ENCODE data around the gene PGP.
A peak's percentile ranks its signal among the peaks of the same experiment; 100 is the strongest.

PGP gene

DNA sequence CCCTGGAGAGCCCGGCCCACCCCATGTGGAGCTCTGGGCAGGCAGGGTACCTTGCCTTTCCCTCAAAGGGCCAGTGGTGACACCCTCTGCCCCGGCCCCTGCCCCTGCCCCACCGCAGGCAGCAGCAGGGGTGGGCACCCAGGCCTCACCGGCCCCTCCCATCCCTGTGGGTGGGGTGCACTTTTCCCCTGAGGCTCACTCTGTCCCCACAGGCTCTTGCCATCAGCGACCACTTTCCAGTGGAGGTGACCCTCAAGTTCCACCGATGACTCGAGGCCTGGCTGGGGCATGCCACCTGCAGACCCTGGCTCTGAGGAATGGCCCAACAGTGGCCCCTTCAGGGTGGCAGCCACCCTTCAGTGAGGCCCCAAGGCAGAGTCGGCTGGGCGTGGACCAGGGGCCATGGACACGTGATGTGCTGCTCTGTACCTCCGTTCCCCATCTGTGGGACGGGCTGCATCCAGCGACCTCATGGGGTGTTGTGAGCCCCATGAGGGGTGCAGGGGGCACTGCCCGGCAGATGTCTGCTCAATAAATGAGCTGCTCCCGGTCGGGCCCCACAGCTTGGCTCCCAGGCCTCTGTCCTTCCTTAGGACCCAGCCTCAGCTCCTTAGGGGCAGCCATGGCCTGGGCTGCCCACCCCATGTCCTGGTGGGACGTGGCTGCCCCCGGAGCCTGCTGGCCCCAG, 23.7 kb upstream of the PGP start:
- DNase-seq (ENCODE audit: low read depth) = no peak
- no peak overlapping the region for H3K4me3 ChIP-seq (ENCODE audit: low read depth, low read length)

DNA sequence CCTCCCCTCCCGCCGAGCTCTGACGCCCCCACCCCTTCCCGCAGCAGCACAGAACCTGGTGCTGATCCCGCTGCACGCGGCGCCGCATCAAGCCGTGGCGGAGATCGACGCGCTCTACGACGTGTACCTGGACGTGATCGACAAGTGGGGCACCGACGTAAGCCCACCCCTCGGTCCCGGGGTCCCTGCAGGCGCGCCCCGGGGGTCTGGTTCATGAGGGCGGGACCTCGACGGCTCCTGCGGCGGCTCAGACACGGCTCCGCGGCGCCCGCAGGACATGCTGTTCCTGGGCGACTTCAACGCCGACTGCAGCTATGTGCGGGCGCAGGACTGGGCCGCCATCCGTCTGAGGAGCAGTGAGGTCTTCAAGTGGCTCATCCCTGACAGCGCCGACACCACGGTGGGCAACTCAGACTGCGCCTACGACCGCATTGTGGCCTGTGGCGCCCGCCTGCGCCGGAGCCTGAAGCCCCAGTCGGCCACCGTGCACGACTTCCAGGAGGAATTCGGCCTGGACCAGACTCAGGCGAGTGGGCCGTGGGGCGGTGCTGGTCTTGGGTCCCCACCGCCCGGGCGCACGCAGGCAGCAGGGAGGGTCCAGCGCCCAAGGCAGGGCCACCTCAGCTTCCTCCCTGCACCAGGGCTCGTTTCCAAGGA, 23.0 kb upstream of the PGP start:
- DNase-seq (ENCODE audit: low read depth) = no peak
- H3K4me3 ChIP-seq (ENCODE audit: low read depth, low read length) = no peak overlapping the region

DNA sequence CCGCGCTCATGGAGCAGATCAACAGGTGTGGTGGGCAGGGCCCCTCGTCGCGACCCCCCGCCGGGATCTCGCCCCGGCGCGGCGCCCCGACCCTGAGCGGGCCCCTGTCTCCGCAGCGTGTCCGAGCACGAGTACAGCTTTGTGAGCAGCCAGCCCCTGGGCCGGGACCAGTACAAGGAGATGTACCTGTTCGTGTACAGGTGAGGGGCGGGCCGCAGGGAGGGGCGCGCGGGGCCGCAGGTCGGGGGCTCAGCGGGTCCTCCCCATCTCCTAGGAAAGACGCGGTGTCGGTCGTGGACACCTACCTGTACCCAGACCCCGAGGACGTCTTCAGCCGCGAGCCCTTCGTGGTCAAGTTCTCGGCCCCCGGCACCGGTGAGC, 22.5 kb upstream of the PGP start:
- peak overlapping the region; percentile 41 for H3K4me3 ChIP-seq (ENCODE audit: low read depth, low read length)
- DNase-seq (ENCODE audit: low read depth) = no peak

DNA sequence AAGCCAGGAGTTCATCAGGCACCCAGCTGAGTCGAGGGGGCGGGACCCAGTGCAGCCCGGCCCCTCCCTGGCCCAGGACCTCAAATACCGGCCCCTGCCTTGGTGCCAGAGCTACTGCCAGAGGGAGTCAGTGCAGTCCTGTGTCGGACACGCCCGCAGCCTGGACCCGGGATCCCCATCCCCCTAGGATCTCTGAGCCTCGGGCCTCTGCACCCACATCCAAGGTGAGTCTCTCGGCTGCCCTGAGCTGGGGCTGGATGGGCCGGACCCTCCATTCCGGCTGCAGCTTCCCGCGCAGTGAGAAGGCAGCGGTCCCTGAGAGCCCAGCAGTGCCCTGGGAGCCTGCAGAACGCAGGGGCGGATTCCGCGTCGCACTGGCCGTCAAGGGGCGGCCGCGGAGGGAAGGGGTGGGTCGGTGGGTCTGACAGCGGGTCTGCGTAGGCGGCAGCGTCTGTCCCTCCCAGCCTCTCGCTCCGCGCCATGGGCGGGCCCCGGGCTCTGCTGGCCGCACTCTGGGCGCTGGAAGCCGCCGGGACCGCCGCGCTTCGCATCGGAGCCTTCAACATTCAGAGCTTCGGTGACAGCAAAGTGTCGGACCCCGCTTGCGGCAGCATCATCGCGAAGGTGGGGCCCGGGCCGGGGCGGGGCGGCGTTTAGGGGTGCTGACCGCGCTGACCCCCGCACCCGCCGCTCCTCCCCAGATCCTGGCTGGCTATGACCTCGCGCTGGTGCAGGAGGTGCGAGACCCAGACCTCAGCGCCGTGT, 21.9 kb upstream of the PGP start, which contains the start of gene DNASE1L2:
DNASE1L2 (plus strand) TSS at position 108 of the 765 bp plus-strand sequence; CDS start at position 481, 373 bp downstream.
- no peak for DNase-seq (ENCODE audit: low read depth)
- peak within 1 kb of the TSS; percentile 41 for H3K4me3 ChIP-seq (ENCODE audit: low read depth, low read length)

DNA sequence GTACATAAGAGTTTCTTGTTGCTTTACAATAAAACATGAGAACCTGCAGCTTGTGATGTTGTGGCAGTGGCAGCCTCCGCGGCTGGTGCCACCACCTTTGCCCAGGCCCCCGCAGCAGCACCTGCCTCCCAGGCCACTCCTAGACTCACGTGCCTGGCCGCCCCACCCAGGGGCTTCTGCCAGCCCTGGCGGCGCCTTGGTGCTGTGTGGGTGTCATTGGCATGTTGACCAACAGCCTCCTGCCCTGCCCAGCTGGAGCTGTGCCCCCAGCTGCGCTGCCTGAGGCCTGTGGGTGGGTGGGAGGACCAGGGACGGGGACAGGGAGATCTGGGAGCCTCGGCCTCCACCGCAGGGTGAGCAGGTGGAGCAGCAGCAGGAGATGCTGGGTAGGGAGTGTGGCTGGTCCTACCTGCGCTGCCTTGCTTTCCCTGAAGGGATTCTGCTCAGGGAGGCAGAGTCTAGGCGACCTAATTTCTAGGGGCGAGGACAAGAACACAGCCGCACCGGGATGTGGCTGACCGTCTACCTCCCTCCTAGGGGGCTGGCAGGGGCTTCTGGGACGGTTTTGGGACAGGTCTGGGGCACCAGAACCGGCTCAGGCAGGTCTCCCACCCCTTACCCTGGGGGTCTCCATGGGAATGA, 21.2 kb upstream of the PGP start:
- no peak overlapping the region for H3K4me3 ChIP-seq (ENCODE audit: low read depth, low read length)
- DNase-seq (ENCODE audit: low read depth) = no peak

DNA sequence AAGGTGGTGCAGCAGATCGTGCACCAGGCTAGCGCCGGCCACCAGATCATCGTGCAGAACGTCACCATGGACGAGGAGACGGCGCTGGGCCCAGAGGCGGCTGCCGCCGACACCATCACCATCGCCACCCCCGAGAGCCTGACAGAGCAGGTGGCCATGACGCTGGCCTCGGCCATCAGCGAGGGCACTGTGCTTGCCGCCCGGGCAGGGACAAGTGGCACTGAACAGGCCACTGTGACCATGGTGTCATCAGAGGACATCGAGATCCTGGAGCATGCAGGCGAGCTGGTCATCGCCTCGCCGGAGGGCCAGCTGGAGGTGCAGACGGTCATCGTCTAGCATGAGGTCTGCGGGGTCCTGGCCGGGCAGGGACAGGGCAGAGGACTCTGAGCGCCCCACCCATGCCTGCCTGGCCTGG, 20.6 kb upstream of the PGP start:
- no peak overlapping the region for H3K4me3 ChIP-seq (ENCODE audit: low read depth, low read length)
- DNase-seq (ENCODE audit: low read depth) = no peak

DNA sequence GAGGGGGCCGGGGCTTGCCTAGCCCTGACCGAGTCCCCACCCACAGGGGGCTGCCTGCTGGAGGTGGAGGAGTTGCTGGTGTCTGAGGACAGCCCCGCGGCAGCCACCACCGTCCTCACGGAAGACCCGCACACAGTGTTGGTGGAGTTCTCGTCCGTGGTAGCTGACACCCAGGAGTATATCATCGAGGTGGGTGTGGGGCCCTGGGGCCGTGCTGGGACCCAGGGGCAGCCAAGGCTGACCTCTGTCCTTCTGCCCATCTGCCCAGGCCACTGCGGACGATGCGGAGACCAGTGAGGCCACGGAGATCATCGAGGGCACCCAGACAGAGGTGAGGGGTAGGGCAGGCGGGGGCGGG, 20.2 kb upstream of the PGP start:
- H3K4me3 ChIP-seq (ENCODE audit: low read depth, low read length) = no peak overlapping the region
- DNase-seq (ENCODE audit: low read depth) = no peak

DNA sequence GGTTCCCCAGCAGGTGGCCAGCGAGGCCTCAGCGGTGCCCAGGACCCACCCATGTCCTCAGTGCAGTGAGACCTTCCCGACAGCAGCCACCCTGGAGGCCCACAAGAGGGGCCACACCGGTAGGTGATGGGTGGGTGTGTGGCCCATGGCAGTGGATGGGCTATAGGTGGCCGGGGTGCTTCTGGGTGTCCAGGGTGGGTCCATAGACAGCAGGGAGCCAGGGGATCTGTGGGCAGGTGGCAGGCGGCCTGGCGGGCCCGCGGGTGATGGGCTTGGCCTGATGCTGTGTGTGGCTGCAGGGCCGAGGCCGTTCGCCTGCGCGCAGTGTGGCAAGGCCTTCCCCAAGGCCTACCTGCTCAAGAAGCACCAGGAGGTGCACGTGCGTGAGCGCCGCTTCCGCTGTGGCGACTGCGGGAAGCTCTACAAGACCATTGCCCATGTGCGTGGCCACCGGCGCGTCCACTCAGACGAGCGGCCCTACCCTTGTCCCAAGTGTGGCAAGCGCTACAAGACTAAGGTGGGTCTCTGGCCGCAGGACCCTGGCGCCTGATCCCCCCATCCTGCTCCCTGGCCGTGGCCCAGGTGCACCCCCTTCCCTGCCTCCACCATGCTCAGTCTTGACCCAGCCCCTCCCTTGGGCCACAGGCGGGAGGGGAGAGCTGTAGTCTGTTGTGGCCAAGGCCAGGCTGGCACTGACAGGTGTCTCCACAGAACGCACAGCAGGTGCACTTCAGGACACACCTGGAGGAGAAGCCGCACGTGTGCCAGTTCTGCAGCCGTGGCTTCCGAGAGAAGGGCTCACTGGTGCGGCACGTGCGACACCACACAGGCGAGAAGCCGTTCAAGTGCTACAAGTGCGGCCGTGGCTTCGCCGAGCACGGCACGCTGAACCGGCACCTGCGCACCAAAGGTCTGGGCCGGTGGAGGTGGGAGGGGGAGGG, 19.5 kb upstream of the PGP start:
- H3K4me3 ChIP-seq (ENCODE audit: low read depth, low read length) = no peak overlapping the region
- DNase-seq (ENCODE audit: low read depth) = no peak

DNA sequence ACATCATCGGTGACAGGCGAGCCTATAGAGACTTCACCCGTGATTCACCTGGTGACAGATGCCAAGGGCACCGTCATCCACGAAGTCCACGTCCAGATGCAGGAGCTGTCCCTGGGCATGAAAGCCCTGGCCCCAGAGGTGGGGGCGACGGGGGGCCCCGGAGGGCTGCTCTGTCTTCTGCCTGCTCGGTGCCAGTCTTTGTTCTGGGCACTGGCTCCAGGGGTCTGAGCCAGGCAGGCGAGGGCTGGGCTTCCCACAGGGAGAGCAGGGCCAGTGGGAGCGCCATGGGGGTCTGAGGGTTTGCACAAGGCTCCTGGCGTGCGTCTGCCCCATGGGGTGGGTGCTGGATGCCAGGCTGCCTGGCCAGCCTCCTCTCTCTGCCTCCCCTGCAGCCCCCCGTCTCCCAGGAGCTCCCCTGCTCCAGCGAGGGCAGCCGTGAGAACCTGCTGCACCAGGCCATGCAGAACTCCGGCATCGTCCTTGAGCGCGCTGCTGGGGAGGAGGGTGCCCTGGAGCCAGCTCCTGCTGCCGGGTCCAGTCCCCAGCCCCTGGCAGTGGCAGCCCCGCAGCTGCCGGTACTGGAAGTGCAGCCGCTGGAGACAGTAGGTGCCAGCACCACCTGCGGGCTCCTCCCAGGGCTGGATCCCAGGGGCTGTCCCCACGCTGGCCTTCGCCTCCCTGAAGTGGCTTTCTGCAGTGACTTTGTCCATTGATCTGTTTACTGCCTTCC, 18.6 kb upstream of the PGP start:
- no peak overlapping the region for H3K4me3 ChIP-seq (ENCODE audit: low read depth, low read length)
- no peak for DNase-seq (ENCODE audit: low read depth)

DNA sequence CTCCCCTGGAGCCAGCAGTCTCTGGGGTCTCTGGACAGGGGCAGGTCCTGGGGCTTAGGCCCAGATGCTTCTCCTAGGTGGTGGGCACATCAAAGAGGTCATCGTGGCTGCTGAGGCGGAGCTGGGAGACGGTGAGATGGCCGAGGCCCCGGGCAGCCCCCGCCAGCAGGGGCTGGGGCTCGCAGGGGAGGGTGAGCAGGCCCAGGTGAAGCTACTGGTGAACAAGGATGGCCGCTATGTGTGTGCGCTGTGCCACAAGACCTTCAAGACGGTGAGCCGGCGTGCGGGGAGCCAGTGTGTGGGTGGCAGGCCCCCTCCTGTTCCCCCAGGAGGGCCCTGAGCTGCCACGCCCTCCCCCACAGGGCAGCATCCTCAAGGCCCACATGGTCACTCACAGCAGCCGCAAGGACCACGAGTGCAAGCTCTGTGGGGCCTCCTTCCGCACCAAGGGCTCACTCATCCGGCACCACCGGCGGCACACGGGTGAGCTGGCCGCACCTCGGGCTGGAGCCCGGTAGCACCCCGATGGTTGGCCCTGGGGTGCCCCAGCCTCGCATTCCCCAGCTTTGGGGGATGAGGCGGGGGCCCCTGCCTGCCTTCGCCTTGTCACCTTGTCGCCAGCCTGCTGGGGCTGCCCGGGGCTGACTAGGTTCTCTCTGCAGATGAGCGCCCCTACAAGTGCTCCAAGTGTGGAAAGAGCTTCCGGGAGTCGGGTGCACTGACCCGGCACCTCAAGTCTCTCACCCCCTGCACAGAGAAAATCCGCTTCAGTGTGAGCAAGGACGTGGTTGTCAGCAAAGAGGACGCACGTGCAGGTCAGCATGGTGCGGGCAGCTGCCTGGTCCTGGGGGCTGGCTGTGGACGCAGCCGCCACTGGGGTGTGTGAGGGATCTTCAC, 17.7 kb upstream of the PGP start:
- H3K4me3 ChIP-seq (ENCODE audit: low read depth, low read length) = no peak overlapping the region
- no peak for DNase-seq (ENCODE audit: low read depth)

DNA sequence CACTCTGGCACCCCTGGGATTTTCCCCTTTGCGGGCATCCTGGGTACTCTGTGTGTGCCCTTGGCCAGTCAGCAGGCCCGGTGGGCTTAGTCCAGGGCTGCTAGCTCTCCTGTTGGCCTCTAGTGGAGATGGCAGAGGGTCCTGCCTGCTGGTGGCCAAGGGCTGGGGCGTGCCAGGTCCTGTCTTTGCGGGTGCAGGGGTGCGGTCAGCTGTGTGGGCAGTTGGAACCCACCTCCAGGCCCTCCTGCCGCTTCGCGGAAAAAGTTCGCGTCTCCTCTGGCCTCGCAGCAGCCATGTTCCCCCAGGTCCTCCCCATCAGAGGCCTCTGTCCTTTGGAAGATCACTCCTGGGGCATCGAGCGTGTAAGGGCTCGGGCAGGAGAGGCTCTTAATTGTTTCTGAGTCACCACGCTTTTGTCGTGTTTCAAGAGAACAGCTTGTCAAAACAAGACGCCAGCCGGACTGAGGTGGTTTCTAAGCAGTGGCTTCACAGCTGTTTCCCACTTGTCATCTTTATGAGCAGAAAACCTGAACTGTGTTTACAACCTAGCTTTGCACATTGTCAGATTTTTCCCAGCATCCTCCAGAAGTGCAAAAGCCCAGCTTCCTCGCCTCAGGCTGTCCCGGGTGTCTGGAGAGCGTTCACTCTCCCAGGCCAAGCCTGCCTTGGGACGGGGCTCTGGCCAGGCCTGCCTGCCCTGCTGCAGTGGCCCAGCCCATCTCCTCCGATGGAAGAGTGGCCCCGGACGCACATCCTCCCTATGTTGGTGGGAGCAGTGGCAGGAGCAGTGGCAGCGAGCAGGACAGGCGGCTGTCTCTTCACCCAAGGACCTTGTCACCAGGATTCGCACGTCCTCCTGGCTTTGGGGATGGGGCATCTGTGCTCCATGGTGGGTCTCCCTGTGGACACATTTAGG, 16.6 kb upstream of the PGP start:
- DNase-seq (ENCODE audit: low read depth) = peak; percentile 27
- H3K4me3 ChIP-seq (ENCODE audit: low read depth, low read length) = no peak overlapping the region

DNA sequence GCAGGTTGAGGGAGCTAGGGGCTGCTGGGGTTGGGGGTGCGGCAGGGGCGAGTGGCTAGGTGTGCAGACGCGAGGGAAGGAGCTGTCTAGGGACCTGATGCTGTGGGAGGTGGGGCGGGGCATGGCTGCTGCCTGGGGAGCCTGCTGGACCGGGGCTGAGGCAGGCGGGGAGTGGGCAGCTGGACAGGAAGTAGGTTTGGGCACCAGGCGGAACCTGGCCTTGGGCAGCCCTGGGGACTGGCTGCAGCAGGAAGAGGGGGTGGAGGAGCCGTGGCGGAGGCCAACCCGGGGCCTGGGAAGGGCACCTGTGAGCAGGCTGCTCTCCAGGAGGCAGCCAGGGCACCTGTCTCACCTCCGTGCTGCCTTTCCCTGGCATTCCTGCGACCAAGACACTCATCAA, 15.7 kb upstream of the PGP start:
- no peak overlapping the region for H3K4me3 ChIP-seq (ENCODE audit: low read depth, low read length)
- no peak for DNase-seq (ENCODE audit: low read depth)

DNA sequence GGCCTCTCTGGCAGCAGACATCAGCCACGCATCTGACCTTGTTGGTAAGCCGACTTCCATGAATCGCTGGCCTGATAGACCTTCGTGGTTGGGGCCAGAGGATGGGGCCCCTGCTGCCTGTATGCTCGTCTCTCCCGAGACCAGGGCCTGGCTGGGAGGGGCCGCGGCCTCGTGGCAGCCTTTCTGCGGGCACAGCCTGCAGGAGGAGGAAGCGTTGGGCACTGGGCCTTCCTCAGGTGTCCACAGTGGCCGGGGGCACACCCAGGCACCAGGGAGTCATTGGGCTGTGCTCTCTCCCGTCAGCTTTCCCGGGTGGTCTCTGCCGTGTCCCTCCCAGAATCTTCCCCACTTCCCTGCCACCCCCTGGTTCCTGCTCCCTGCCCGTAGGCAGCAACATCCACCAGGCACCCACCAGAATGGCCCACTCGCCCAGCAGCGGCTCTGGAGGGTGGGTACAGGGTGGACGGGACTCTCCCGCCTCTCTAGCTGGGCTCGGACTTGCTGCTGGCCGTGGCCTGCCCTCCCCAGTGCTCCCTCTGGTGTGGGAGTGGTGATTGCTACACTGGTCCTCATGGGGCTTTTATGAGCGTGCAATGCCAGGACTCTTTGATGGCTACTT, 15.1 kb upstream of the PGP start:
- no peak overlapping the region for H3K4me3 ChIP-seq (ENCODE audit: low read depth, low read length)

DNA sequence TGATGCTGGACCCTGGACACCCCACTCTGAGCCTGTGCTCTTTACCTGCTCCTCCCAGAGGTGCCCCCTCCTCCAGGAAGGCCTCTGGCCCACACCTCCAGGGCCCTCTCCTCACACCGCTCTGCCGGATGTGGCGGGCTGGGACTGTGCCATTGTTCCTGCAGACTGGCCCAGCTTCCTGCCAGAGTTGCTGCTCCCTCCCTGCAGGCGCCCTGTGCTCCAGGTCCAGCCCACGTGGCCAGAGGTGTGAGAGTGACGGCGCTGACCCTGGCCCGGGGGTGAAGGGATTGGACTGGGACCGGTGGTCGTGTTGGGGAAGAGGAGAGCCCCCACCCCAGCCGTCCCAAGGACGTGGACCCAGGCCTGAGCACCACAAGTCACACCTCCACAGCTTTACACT, 14.5 kb upstream of the PGP start:
- no peak overlapping the region for H3K4me3 ChIP-seq (ENCODE audit: low read depth, low read length)
- DNase-seq (ENCODE audit: low read depth) = no peak

More for the DNA sequence above, 15.1 kb upstream of the PGP start:
- no peak for DNase-seq (ENCODE audit: low read depth)

DNA sequence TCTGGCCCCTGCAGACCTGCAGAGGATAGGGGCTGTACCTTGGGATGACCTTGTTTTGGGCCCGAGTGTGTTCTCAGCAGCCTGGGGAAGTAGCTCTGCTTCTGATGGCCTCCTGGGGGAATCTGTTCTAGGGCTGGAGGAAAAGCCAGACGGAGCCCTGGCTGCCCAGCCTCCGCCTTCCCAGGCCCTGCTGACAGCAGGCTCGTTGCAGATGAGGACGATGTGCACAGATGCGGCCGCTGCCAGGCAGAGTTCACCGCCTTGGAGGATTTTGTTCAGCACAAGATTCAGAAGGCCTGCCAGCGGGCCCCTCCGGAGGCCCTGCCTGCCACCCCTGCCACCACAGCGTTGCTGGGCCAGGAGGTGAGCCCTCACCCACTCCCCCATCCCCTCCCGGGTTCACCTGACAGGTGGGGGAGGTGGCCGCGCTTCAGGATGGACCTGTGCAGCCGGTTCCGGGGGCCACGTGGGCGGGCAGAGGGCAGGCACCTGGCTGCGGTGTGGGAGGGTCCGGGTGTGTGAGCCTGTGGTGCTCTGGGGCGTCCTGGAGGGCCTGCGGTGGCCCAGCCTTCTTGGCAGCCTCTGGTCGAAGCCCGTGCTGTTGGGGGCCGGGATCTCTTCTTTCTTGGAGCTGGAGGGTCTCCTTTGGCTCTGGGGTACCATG, 13.7 kb upstream of the PGP start:
- no peak for DNase-seq (ENCODE audit: low read depth)
- no peak overlapping the region for H3K4me3 ChIP-seq (ENCODE audit: low read depth, low read length)

DNA sequence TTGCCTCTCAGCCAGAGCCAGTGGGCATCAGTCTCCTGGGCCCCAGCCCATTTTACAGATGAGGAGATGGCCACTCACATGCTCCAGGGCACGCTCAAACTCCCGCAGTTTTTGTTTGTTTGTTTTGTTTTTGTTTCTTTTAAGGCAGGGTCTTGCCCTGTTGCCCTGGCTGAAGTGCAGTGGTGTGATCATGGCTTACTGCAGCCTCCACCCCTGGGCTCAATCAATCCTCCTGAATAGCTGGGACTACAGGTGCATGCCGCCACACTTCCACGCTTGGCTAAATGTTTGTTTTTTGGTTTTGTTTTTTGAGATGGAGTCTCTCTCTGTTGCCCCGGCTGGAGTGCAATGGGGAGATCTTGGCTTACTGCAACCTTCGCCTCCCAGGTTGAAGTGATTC, 12.3 kb upstream of the PGP start:
- no peak overlapping the region for H3K4me3 ChIP-seq (ENCODE audit: low read depth, low read length)
- DNase-seq (ENCODE audit: low read depth) = no peak

All from skeletal muscle cell (primary cell).